GM23338 (cell line): ENCODE data around the gene MAPT. TPM values are rescaled to one million over a fixed set of nuclear protein-coding genes. Genes with fewer than 3 reads are reported as not detected.

Source experiments
- ATAC-seq: fragments of 200-7000 bp; cut with Tn5 transposase; 3 replicates; pipeline ENCODE4 v1.9.1; 2020
- DNase-seq: peaks from one replicate; pipeline ENCODE4 v3.0.0-alpha.2; 2015; ENCODE audit warnings: low spot score
- H2AFZ ChIP-seq: fragments of 200-600 bp; sonication (generic); 2 replicates; pipeline ENCODE4 v1.8.0; 2016; ENCODE audit warnings: antibody characterized with exemption, mild to moderate bottlenecking, moderate library complexity
- H3F3A ChIP-seq: fragments of 200-600 bp; sonication (generic); replicated peaks from 2 replicates; pipeline ENCODE4 v1.8.0; 2017; ENCODE audit warnings: antibody characterized with exemption, mixed run types, low read depth
- H3K27ac ChIP-seq: fragments of 200-600 bp; sonication (generic); 2 replicates; pipeline ENCODE4 v1.6.1; 2016; ENCODE audit warnings: low read depth
- H3K27me3 ChIP-seq: fragments of 200-600 bp; sonication (generic); 2 replicates; pipeline ENCODE4 v1.8.0; 2016; ENCODE audit warnings: mild to moderate bottlenecking, mixed run types, moderate library complexity; ENCODE audit not compliant: insufficient read depth
- H3K36me3 ChIP-seq: fragments of 200-600 bp; sonication (generic); 2 replicates; pipeline ENCODE4 v1.8.0; 2016; ENCODE audit warnings: mild to moderate bottlenecking; ENCODE audit not compliant: insufficient read depth
- H3K4me1 ChIP-seq: fragments of 200-600 bp; sonication (generic); 2 replicates; pipeline ENCODE4 v1.8.0; 2016; ENCODE audit warnings: mild to moderate bottlenecking, moderate library complexity; ENCODE audit not compliant: insufficient read depth
- H3K4me2 ChIP-seq: fragments of 200-600 bp; sonication (generic); 2 replicates; pipeline ENCODE4 v1.7.1; 2017; ENCODE audit warnings: mixed run types
- H3K4me3 ChIP-seq: fragments of 200-600 bp; sonication (generic); 2 replicates; pipeline ENCODE4 v1.6.1; 2016; ENCODE audit warnings: mixed run types
- H3K79me2 ChIP-seq: fragments of 200-600 bp; sonication (generic); replicated peaks from 2 replicates; pipeline ENCODE4 v1.8.0; 2017; ENCODE audit warnings: mild to moderate bottlenecking; ENCODE audit not compliant: insufficient read depth
- H3K9me2 ChIP-seq: fragments of 200-600 bp; sonication (generic); 2 replicates; pipeline ENCODE4 v1.8.0; 2017; ENCODE audit not compliant: insufficient read depth
- H4K20me1 ChIP-seq: fragments of 200-600 bp; sonication (generic); replicated peaks from 2 replicates; pipeline ENCODE4 v1.8.0; 2017; ENCODE audit warnings: mild to moderate bottlenecking; ENCODE audit not compliant: insufficient read depth
- H3K27ac Mint-ChIP-seq: 2 replicates; pipeline ENCODE4 v1.8.0; 2020; ENCODE audit warnings: inconsistent platforms, mild to moderate bottlenecking, moderate library complexity, mixed read lengths
- H3K27me3 Mint-ChIP-seq: 3 replicates; pipeline ENCODE4 v1.8.0; 2022; ENCODE audit warnings: low read depth, mild to moderate bottlenecking, moderate library complexity, mixed read lengths, inconsistent platforms; ENCODE audit not compliant: insufficient read depth, poor library complexity
- H3K36me3 Mint-ChIP-seq: 3 replicates; pipeline ENCODE4 v1.8.0; 2021; ENCODE audit warnings: low read depth, mild to moderate bottlenecking, inconsistent platforms, moderate library complexity, mixed read lengths
- H3K4me1 Mint-ChIP-seq: 3 replicates; pipeline ENCODE4 v1.8.0; 2020; ENCODE audit warnings: mild to moderate bottlenecking, inconsistent platforms, mixed read lengths
- H3K4me3 Mint-ChIP-seq: 3 replicates; pipeline ENCODE4 v1.8.0; 2021; ENCODE audit warnings: moderate library complexity, mild to moderate bottlenecking, inconsistent platforms, mixed read lengths
- H3K9me3 Mint-ChIP-seq: 3 replicates; pipeline ENCODE4 v1.8.0; 2020; ENCODE audit warnings: moderate library complexity, mild to moderate bottlenecking, inconsistent platforms, mixed read lengths
- CREB1 ChIP-seq: fragments of 250-450 bp; sonication (Bioruptor Pico); IDR thresholded peaks from 2 replicates; pipeline ENCODE4 v1.5.0; 2020; ENCODE audit warnings: low read depth, mild to moderate bottlenecking, moderate library complexity
- EZH2 ChIP-seq: fragments of 200-600 bp; sonication (generic); IDR thresholded peaks from one replicate; pipeline ENCODE4 v1.8.0; 2017; ENCODE audit warnings: antibody characterized with exemption, mild to moderate bottlenecking, low read depth; ENCODE audit not compliant: unreplicated experiment
- EZH2phosphoT487 ChIP-seq: fragments of 200-600 bp; sonication (generic); IDR thresholded peaks from one replicate; pipeline ENCODE4 v1.8.1; 2018; ENCODE audit warnings: antibody characterized with exemption; ENCODE audit not compliant: unreplicated experiment
- JUNB ChIP-seq: IDR thresholded peaks from one replicate; pipeline ENCODE4 v1.6.1; 2016; ENCODE audit warnings: antibody characterized with exemption; ENCODE audit not compliant: unreplicated experiment
- NANOG ChIP-seq: IDR thresholded peaks from 2 replicates; pipeline ENCODE4 v1.6.1; 2016; ENCODE audit warnings: antibody characterized with exemption, borderline replicate concordance
- POLR2AphosphoS5 ChIP-seq: IDR thresholded peaks from 2 replicates; pipeline ENCODE4 v1.6.1; 2016; ENCODE audit warnings: antibody characterized with exemption, low read depth
- REST ChIP-seq: IDR thresholded peaks from one replicate; pipeline ENCODE4 v1.6.1; 2018; ENCODE audit warnings: antibody characterized with exemption; ENCODE audit not compliant: unreplicated experiment
- STAT1 ChIP-seq: IDR thresholded peaks from one replicate; pipeline ENCODE4 v1.6.1; 2016; ENCODE audit warnings: antibody characterized with exemption; ENCODE audit not compliant: unreplicated experiment
- ZNF114 ChIP-seq: fragments of 250-450 bp; sonication (Bioruptor Pico); IDR thresholded peaks from 2 replicates; pipeline ENCODE4 v1.5.0; 2020; ENCODE audit warnings: mild to moderate bottlenecking, moderate library complexity
- ZNF331 ChIP-seq: fragments of 250-450 bp; sonication (Bioruptor Pico); IDR thresholded peaks from 2 replicates; pipeline ENCODE4 v1.5.0; 2020; ENCODE audit warnings: low read depth, mild to moderate bottlenecking, moderate library complexity
- polyA plus RNA-seq: library from polyadenylated mRNA; unstranded; fragments of >200 nt; fragmentation: Nextera tagmentation; extraction: Ambion mirVana; gene quantifications from 2 replicates; pipeline ENCODE4 v1.2.1, GENCODE V29; 2016
- total RNA-seq: library from RNA; depleted of rRNA; stranded (reverse); fragments of >200 nt; shearing (Covaris generic); gene quantifications from 2 replicates; pipeline ENCODE4 v1.2.3, GENCODE V29; 2014
- TF ChIP-seq, protein P1 (sequence below): fragments of 250-450 bp; sonication (Bioruptor Pico); IDR thresholded peaks from 2 replicates; pipeline ENCODE4 v1.5.0; 2020; ENCODE audit warnings: mild to moderate bottlenecking, moderate library complexity
- TF ChIP-seq, protein P2 (sequence below), 2 experiments: fragments of 200-600 bp in 1 of 2; sonication (generic) in 1 of 2; conservative IDR thresholded peaks; 2 replicates each; pipeline versions ENCODE4 v1.5.1 to v1.6.1; 2016 to 2017; ENCODE audit warnings: antibody characterized with exemption in 2 of 2, low read depth in 2 of 2, mild to moderate bottlenecking in 2 of 2, moderate library complexity in 1 of 2
- TF ChIP-seq, protein P3 (sequence below): IDR thresholded peaks from 2 replicates; pipeline ENCODE4 v1.6.1; 2016; ENCODE audit warnings: antibody characterized with exemption

MAPT gene
- total and polyA plus RNA-seq, 2 experiments from 2014 or later, result 1.1 to 2.1 TPM

DNA sequence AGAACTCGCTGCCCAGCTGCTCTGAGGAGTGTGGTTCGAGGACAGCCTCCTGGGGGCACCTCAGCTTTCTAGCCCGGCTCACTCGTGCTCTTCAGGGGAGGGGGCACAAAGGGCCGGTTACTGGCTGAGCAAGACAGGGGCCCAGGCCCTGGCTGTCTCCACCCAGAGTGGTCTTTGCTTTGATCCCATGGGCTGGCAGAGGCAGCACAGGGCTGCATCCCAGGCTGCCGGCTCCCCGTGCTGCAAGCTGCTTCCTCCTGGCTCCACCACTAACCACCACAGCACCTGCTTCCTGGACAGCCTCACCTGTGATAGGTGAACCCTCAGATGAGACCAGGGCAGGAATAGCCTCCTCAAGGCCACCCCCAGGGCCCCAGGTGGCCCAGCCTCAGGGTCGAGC is 42.9 kb upstream of the MAPT start:
- Histone ChIP-seq H3K4me1 (no peaks in the 10 kb centered on the region), H3K9me2 (no peaks in the 10 kb centered on the region), H3K27ac (no peak overlapping the region), H3K36me3 (no peaks in the 10 kb centered on the region), H3K27me3 (no peaks in the 10 kb centered on the region), H3K4me2 (no peak overlapping the region), H4K20me1 (no peaks in the 10 kb centered on the region), H3F3A (no peaks in the 10 kb centered on the region), H3K4me3 (no peak overlapping the region), H3K79me2 (no peaks in the 10 kb centered on the region), H2AFZ (no peak overlapping the region)
- no peaks in the 10 kb centered on the region for H3K4me1 Mint-ChIP-seq
- no peaks in the 10 kb centered on the region for H3K36me3 Mint-ChIP-seq
- ATAC-seq, result no peak
- no peak overlapping the region for H3K4me3 Mint-ChIP-seq
- TF ChIP-seq, protein P1, sequence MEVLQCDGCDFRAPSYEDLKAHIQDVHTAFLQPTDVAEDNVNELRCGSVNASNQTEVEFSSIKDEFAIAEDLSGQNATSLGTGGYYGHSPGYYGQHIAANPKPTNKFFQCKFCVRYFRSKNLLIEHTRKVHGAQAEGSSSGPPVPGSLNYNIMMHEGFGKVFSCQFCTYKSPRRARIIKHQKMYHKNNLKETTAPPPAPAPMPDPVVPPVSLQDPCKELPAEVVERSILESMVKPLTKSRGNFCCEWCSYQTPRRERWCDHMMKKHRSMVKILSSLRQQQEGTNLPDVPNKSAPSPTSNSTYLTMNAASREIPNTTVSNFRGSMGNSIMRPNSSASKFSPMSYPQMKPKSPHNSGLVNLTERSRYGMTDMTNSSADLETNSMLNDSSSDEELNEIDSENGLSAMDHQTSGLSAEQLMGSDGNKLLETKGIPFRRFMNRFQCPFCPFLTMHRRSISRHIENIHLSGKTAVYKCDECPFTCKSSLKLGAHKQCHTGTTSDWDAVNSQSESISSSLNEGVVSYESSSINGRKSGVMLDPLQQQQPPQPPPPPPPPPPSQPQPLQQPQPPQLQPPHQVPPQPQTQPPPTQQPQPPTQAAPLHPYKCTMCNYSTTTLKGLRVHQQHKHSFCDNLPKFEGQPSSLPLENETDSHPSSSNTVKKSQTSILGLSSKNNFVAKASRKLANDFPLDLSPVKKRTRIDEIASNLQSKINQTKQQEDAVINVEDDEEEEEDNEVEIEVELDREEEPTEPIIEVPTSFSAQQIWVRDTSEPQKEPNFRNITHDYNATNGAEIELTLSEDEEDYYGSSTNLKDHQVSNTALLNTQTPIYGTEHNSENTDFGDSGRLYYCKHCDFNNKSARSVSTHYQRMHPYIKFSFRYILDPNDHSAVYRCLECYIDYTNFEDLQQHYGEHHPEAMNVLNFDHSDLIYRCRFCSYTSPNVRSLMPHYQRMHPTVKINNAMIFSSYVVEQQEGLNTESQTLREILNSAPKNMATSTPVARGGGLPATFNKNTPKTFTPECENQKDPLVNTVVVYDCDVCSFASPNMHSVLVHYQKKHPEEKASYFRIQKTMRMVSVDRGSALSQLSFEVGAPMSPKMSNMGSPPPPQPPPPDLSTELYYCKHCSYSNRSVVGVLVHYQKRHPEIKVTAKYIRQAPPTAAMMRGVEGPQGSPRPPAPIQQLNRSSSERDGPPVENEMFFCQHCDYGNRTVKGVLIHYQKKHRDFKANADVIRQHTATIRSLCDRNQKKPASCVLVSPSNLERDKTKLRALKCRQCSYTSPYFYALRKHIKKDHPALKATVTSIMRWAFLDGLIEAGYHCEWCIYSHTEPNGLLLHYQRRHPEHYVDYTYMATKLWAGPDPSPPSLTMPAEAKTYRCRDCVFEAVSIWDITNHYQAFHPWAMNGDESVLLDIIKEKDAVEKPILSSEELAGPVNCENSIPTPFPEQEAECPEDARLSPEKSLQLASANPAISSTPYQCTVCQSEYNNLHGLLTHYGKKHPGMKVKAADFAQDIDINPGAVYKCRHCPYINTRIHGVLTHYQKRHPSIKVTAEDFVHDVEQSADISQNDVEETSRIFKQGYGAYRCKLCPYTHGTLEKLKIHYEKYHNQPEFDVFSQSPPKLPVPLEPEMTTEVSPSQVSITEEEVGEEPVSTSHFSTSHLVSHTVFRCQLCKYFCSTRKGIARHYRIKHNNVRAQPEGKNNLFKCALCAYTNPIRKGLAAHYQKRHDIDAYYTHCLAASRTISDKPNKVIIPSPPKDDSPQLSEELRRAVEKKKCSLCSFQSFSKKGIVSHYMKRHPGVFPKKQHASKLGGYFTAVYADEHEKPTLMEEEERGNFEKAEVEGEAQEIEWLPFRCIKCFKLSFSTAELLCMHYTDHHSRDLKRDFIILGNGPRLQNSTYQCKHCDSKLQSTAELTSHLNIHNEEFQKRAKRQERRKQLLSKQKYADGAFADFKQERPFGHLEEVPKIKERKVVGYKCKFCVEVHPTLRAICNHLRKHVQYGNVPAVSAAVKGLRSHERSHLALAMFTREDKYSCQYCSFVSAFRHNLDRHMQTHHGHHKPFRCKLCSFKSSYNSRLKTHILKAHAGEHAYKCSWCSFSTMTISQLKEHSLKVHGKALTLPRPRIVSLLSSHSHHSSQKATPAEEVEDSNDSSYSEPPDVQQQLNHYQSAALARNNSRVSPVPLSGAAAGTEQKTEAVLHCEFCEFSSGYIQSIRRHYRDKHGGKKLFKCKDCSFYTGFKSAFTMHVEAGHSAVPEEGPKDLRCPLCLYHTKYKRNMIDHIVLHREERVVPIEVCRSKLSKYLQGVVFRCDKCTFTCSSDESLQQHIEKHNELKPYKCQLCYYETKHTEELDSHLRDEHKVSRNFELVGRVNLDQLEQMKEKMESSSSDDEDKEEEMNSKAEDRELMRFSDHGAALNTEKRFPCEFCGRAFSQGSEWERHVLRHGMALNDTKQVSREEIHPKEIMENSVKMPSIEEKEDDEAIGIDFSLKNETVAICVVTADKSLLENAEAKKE, result no peak
- no peak for TF ChIP-seq ZNF114
- no peak for TF ChIP-seq NANOG
- TF ChIP-seq, protein P2, sequence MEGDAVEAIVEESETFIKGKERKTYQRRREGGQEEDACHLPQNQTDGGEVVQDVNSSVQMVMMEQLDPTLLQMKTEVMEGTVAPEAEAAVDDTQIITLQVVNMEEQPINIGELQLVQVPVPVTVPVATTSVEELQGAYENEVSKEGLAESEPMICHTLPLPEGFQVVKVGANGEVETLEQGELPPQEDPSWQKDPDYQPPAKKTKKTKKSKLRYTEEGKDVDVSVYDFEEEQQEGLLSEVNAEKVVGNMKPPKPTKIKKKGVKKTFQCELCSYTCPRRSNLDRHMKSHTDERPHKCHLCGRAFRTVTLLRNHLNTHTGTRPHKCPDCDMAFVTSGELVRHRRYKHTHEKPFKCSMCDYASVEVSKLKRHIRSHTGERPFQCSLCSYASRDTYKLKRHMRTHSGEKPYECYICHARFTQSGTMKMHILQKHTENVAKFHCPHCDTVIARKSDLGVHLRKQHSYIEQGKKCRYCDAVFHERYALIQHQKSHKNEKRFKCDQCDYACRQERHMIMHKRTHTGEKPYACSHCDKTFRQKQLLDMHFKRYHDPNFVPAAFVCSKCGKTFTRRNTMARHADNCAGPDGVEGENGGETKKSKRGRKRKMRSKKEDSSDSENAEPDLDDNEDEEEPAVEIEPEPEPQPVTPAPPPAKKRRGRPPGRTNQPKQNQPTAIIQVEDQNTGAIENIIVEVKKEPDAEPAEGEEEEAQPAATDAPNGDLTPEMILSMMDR (conservative IDR thresholded peaks at IDR 0.05; ENCODE audit: low read depth in 2 of 2), result no peak
- no peak for TF ChIP-seq ZNF331 (CRISPR knock-in tag)
- TF ChIP-seq EZH2, result no peak
- TF ChIP-seq JUNB, result no peak
- TF ChIP-seq CREB1 (CRISPR knock-in tag), result no peak
- TF ChIP-seq POLR2AphosphoS5, result no peak
- TF ChIP-seq, protein P3, sequence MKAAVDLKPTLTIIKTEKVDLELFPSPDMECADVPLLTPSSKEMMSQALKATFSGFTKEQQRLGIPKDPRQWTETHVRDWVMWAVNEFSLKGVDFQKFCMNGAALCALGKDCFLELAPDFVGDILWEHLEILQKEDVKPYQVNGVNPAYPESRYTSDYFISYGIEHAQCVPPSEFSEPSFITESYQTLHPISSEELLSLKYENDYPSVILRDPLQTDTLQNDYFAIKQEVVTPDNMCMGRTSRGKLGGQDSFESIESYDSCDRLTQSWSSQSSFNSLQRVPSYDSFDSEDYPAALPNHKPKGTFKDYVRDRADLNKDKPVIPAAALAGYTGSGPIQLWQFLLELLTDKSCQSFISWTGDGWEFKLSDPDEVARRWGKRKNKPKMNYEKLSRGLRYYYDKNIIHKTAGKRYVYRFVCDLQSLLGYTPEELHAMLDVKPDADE, result no peak
- no peak for TF ChIP-seq REST
- TF ChIP-seq EZH2phosphoT487, result no peak
- TF ChIP-seq STAT1, result no peak
- H3K27ac Mint-ChIP-seq, result no peak overlapping the region
- DNase-seq, result no peak
- peaks cover 17% of the 10 kb centered on the region for H3K27me3 Mint-ChIP-seq
- 0 out of 3 replicates have a peak, but pooled peaks cover 5% of the 10 kb centered on the region for H3K9me3 Mint-ChIP-seq
